NCI-H69 (cell line): ENCODE results near the gene UBE3D.
A peak's percentile ranks its signal among the peaks of the same experiment; 100 is the strongest.
"Not testable (repeated sequence)": the region's sequence is repeated elsewhere in the genome, so short reads cannot be mapped to it uniquely, and the experiment has no call there.

Source experiments
- DNase-seq: peaks from one replicate; lab custom pipeline; 2025; lab: John Stamatoyannopoulos, UW

Gene UBE3D

GRCh38 chr6:82870582-82871172, 195.0 kb downstream of the UBE3D start:
- peak; percentile 31 for DNase-seq

GRCh38 chr6:82869493-82869892, 196.1 kb downstream of the UBE3D start:
- DNase-seq = no peak

- no peak for DNase-seq
Observed at GRCh38 chr6:82867946-82868345, 197.7 kb downstream of the UBE3D start.

- no peak for DNase-seq
Observed at GRCh38 chr6:82866446-82866845, 199.2 kb downstream of the UBE3D start.

GRCh38 chr6:82865461-82865860, 200.2 kb downstream of the UBE3D start:
- no peak for DNase-seq

DNA sequence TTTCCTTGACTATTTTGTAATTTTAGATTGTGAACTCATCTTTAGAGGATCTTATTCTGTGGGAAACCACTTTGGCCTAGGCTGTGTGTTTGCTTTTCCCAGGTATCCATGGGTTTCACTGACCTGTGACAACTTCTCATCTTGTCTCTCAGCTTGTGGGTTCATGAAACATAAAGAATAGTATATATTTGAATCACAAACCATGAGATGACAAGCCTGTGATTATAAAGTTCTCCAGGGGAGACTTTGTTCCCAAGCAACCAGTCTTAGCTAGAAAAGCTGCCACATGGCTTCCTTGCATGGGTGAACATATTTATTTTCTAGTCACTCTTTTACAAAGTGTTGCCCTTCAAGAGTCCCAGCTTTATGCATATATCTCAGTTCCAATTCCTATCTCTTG, 201.9 kb downstream of the UBE3D start:
- no peak for DNase-seq

DNA sequence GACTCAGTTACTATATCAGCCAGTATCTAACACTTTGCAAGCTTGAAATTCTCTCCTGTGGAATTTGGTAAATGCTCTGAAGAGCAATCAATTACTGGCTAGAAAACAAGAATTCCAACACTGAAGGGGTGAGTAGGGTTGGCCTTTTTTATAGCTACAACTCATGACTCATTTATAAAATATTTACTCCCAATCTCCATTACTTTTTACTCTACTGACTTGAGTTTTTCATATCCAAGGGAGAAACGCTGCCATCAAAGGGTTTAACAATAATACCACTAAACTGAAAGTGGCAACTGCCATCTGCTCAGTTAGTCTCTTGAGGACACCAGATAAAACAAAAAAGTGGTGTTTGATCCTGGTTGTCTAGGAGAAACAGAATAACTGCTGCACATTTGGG, 203.1 kb downstream of the UBE3D start:
- no peak for DNase-seq

- DNase-seq = no peak
Observed at GRCh38 chr6:82861121-82861520, 204.5 kb downstream of the UBE3D start.

GRCh38 chr6:82856077-82856476, 209.6 kb downstream of the UBE3D start:
- not testable (repeated sequence) for DNase-seq

- DNase-seq = not testable (repeated sequence)
Observed at GRCh38 chr6:82852904-82853303, 212.7 kb downstream of the UBE3D start.

DNA sequence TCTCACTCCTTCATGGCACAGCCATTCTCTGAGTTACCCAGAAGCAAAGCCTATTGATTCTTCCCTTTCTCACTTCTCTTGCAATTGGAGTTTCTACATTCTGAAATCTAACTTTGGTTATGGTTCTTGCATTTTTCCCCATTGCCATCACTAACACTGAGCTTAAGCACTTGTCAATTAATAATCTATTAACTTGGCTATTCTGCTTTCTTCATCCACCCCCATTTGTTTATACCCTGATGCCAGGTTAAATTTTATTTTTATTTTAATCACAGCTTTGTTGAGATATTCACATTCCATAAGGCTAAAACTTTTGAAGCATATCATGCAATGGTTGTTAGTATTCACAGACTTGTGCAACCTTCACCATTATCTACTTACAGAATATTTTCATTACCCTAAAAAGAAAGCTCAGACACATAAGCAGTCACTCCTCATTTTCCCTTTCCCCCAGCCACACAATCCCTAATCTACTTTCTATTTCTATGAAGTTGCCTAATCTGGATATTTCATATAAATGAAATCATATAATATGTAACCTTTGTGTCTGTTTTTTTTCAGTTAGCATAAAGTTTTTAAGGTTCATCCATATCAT, 222.3 kb downstream of the UBE3D start:
- DNase-seq = no peak

GRCh38 chr6:82842721-82843120, 222.9 kb downstream of the UBE3D start:
- DNase-seq = no peak
